ENCODE data around the gene GPR151. TPM values are rescaled to one million over a fixed set of nuclear protein-coding genes. Genes with fewer than 3 reads are reported as not detected.

Gene GPR151
- total and polyA plus RNA-seq, 2 of the 13 experiments (the other 11 are each of a cell fraction or from before 2014, with no cell fraction given) = not detected

DNA sequence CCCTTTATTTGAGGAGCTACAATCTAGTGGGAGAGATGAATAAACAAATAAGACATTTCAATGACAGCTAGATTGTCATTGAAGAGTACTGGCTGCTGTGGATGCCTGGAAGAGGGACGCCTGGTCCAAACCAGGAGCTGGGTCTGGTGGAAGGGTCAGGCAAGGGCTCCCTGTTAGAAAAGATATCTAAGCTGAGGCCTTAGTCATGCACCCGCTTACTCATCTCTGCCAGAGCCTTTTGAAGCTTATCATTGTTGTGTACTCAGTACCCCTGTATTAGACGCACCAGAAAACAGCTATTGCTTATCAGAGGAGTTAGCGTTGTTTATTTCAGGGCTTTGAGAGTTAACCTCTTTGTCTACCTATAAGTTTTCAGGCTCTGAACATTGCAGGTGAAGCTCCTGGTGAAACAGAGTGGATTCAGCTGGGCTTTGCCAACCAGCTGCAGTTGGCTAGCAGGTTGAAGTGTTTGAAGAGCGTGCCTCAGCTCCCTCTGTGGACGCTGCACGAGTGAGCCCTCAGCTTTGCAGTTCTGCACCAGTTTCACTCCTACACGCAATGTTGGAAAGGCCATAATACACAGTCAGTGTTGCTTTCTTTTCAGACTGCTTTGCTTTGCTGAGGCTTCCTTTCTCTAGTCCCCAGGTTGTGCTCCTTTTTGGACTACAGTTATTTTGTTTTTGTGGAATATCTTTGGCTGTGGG is 5.6 kb upstream of the GPR151 start:
- H3K4me2 ChIP-seq (ENCODE audit: low read depth, low read length) = peak overlapping the region; percentile 50
- TF ChIP-seq FOSL1 (CRISPR knock-in tag; IDR thresholded peaks at IDR 0.05; ENCODE audit: borderline replicate concordance) = no peak
- TF ChIP-seq HOXA5 (CRISPR knock-in tag; IDR thresholded peaks at IDR 0.05) = no peak
- TF ChIP-seq ZNF318 (CRISPR knock-in tag; IDR thresholded peaks at IDR 0.05) = no peak
- TF ChIP-seq HHEX (CRISPR knock-in tag; IDR thresholded peaks at IDR 0.05) = no peak
- TF ChIP-seq XBP1 (CRISPR knock-in tag; IDR thresholded peaks at IDR 0.05) = no peak
- TF ChIP-seq PAWR (CRISPR knock-in tag; IDR thresholded peaks at IDR 0.05; ENCODE audit: borderline replicate concordance) = no peak
- no peak for TF ChIP-seq ZNF331 (CRISPR knock-in tag; IDR thresholded peaks at IDR 0.05)
- no peak for TF ChIP-seq NR0B2 (CRISPR knock-in tag; IDR thresholded peaks at IDR 0.05)
- TF ChIP-seq, protein P1, sequence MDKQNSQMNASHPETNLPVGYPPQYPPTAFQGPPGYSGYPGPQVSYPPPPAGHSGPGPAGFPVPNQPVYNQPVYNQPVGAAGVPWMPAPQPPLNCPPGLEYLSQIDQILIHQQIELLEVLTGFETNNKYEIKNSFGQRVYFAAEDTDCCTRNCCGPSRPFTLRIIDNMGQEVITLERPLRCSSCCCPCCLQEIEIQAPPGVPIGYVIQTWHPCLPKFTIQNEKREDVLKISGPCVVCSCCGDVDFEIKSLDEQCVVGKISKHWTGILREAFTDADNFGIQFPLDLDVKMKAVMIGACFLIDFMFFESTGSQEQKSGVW (CRISPR knock-in tag; IDR thresholded peaks at IDR 0.05; ENCODE audit: borderline replicate concordance) = no peak
- no peak for TF ChIP-seq USF2 (IDR thresholded peaks at IDR 0.05; ENCODE audit: low read depth, low read length)
- no peak for TF ChIP-seq USF2 (CRISPR knock-in tag; IDR thresholded peaks at IDR 0.05; ENCODE audit: borderline replicate concordance)

More for the DNA sequence above, 5.6 kb upstream of the GPR151 start:
- Histone ChIP-seq H4K20me1 (ENCODE audit: insufficient read depth, low read length) (no peaks in the 10 kb centered on the region), H3K4me1 (ENCODE audit: insufficient read depth, low read length) (peaks cover 21% of the 10 kb centered on the region), H3K27ac (ENCODE audit: extremely low read length, insufficient read depth, low read length) (no peak overlapping the region), H3K79me2 (ENCODE audit: insufficient read depth, low read length) (no peaks in the 10 kb centered on the region), H3K36me3 (replicated peaks in 1 of 2; ENCODE audit: control insufficient read depth in 1 of 2, insufficient read depth in 2 of 2, low read length in 2 of 2) (no peaks in the 10 kb centered on the region), H2AFZ (ENCODE audit: low read length) (no peak overlapping the region), H3K4me3 (replicated peaks in 1 of 3; ENCODE audit: insufficient read depth in 1 of 3, low read depth in 2 of 3, low read length in 3 of 3) (no peak overlapping the region; a peak in 1 of 6 replicates), H3K9me3 (ENCODE audit: low read length) (no peaks in the 10 kb centered on the region), H3K9ac (ENCODE audit: insufficient read depth, low read depth, low read length) (no peak overlapping the region), H3K27me3 (ENCODE audit: control insufficient read depth in 1 of 2, insufficient read depth in 2 of 2, low read length in 2 of 2) (no peaks in the 10 kb centered on the region)
- POLR2A ChIA-PET = no interaction called here
- FAIRE-seq = no peak
- peak; percentile 64 for ATAC-seq
- 5% methylated on average over 8 of the region's 8 CpGs for WGBS (ENCODE audit: low lambda C conversion rate)
- no TSS peak for BruUV-seq (replicated peaks)
- intact Hi-C loops (cut with micrococcal nuclease; ENCODE audit: unreplicated experiment) = no loop called here
- peak; percentile 18 for DNase-seq (ENCODE audit: low spot score)
- CTCF ChIA-PET (ENCODE audit: low intra/inter-chr PET ratio, low total read pairs) = no interaction called here
- in situ Hi-C loops (cut with HindIII; ENCODE audit: extremely low pct_ligation_motif_present, low pct_unique_long_range_greater_than_20kb) = no loop called here
